Measurements from ENCODE around the gene MBLAC1.

The MBLAC1 gene

DNA sequence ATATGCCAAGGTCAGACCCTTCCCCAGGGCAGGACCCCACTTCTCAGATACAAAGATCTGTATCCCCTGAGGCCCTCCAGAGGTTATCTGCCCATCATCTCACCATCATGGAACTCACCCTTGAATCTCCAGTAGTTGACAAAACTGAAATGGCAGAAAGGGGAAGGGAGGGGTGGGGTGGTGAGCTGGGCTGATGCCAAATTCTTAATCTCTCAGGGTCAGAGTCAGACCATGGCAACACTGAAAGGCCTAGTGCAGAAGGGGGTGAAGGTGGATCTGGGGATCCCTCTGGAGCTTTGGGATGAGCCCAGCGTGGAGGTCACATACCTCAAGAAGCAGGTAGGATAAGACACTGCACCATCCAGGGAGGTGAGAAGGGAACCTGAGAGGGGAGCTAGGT lies 4.2 kb upstream of the MBLAC1 start:
- no peak overlapping the region for H3K27ac ChIP-seq (ENCODE audit: low read length)
- no peaks in the 10 kb centered on the region for H4K20me1 ChIP-seq (ENCODE audit: insufficient read depth, low read length)

DNA sequence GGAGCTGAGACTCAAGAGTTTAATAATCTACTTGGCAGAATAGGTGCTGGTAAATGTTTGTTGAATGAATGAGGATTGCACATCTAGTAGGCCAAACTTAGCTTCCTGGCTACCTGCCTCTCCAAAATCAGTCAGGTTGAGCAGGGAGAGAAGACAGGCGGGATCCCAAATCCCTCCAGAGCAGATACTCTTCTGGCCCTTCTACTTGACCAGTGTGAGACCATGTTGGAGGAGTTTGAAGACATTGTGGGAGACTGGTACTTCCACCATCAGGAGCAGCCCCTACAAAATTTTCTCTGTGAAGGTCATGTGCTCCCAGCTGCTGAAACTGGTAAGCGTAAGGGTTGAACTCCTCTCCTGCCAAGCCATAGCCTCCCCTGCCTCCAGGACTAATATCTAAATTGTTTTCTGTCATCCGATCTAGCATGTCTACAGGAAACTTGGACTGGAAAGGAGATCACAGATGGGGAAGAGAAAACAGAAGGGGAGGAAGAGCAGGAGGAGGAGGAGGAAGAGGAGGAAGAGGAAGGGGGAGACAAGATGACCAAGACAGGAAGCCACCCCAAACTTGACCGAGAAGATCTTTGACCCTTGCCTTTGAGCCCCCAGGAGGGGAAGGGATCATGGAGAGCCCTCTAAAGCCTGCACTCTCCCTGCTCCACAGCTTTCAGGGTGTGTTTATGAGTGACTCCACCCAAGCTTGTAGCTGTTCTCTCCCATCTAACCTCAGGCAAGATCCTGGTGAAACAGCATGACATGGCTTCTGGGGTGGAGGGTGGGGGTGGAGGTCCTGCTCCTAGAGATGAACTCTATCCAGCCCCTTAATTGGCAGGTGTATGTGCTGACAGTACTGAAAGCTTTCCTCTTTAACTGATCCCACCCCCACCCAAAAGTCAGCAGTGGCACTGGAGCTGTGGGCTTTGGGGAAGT lies 2.2 kb upstream of the MBLAC1 start:
- Histone ChIP-seq H3K4me3 (ENCODE audit: low read depth in 1 of 2, low read length in 2 of 2) (peak overlapping the region in 1 of 2 experiments; percentile 6; a peak in 1 of 4 replicates), H2AFZ (ENCODE audit: low read depth, low read length) (no peak overlapping the region), H4K20me1 (ENCODE audit: insufficient read depth, low read length) (no peaks in the 10 kb centered on the region), H3K4me2 (ENCODE audit: insufficient read depth, low read length) (peak overlapping the region; percentile 100), H3K27ac (ENCODE audit: low read length) (no peak overlapping the region), H3K9me3 (ENCODE audit: insufficient read depth, low read length, severe bottlenecking) (no peaks in the 10 kb centered on the region), H3K27me3 (ENCODE audit: insufficient read depth, low read length, poor library complexity) (no peaks in the 10 kb centered on the region), H3K9ac (ENCODE audit: low read depth, low read length) (0 out of 2 replicates have a peak overlapping the region, but pooled peaks have one; percentile 7), H3K79me2 (ENCODE audit: insufficient read depth, low read length) (peaks cover 50% of the 10 kb centered on the region), H3K36me3 (ENCODE audit: insufficient read depth, low read length) (peaks cover 22% of the 10 kb centered on the region), H3K4me1 (ENCODE audit: insufficient read depth, low read length) (peaks cover 60% of the 10 kb centered on the region)
- DNase-seq: no peak
- TF ChIP-seq EZH2 (IDR thresholded peaks at IDR 0.05; ENCODE audit: borderline replicate concordance, low read depth, low read length, severe bottlenecking): no peak
- TF ChIP-seq, protein P1, sequence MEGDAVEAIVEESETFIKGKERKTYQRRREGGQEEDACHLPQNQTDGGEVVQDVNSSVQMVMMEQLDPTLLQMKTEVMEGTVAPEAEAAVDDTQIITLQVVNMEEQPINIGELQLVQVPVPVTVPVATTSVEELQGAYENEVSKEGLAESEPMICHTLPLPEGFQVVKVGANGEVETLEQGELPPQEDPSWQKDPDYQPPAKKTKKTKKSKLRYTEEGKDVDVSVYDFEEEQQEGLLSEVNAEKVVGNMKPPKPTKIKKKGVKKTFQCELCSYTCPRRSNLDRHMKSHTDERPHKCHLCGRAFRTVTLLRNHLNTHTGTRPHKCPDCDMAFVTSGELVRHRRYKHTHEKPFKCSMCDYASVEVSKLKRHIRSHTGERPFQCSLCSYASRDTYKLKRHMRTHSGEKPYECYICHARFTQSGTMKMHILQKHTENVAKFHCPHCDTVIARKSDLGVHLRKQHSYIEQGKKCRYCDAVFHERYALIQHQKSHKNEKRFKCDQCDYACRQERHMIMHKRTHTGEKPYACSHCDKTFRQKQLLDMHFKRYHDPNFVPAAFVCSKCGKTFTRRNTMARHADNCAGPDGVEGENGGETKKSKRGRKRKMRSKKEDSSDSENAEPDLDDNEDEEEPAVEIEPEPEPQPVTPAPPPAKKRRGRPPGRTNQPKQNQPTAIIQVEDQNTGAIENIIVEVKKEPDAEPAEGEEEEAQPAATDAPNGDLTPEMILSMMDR (IDR thresholded peaks at IDR 0.05; ENCODE audit: borderline replicate concordance, extremely low read depth, low read length, poor library complexity, severe bottlenecking): no peak
- ATAC-seq (ENCODE audit: insufficient read depth, low read depth): no peak

More for the DNA sequence above, 4.2 kb upstream of the MBLAC1 start:
- H3K4me3 ChIP-seq (ENCODE audit: low read depth in 1 of 2, low read length in 2 of 2): no peak overlapping the region
- no peak overlapping the region for H3K9ac ChIP-seq (ENCODE audit: low read depth, low read length)
- H3K4me1 ChIP-seq (ENCODE audit: insufficient read depth, low read length): peaks cover 58% of the 10 kb centered on the region
- DNase-seq: no peak
- TF ChIP-seq, protein P1 (IDR thresholded peaks at IDR 0.05; ENCODE audit: borderline replicate concordance, extremely low read depth, low read length, poor library complexity, severe bottlenecking): no peak
- H2AFZ ChIP-seq (ENCODE audit: low read depth, low read length): no peak overlapping the region
- no peaks in the 10 kb centered on the region for H3K9me3 ChIP-seq (ENCODE audit: insufficient read depth, low read length, severe bottlenecking)
- no peak overlapping the region for H3K4me2 ChIP-seq (ENCODE audit: insufficient read depth, low read length)
- H3K79me2 ChIP-seq (ENCODE audit: insufficient read depth, low read length): peaks cover 60% of the 10 kb centered on the region
- no peak for ATAC-seq (ENCODE audit: insufficient read depth, low read depth)
- H3K27me3 ChIP-seq (ENCODE audit: insufficient read depth, low read length, poor library complexity): no peaks in the 10 kb centered on the region
- peaks cover 22% of the 10 kb centered on the region for H3K36me3 ChIP-seq (ENCODE audit: insufficient read depth, low read length)

DNA sequence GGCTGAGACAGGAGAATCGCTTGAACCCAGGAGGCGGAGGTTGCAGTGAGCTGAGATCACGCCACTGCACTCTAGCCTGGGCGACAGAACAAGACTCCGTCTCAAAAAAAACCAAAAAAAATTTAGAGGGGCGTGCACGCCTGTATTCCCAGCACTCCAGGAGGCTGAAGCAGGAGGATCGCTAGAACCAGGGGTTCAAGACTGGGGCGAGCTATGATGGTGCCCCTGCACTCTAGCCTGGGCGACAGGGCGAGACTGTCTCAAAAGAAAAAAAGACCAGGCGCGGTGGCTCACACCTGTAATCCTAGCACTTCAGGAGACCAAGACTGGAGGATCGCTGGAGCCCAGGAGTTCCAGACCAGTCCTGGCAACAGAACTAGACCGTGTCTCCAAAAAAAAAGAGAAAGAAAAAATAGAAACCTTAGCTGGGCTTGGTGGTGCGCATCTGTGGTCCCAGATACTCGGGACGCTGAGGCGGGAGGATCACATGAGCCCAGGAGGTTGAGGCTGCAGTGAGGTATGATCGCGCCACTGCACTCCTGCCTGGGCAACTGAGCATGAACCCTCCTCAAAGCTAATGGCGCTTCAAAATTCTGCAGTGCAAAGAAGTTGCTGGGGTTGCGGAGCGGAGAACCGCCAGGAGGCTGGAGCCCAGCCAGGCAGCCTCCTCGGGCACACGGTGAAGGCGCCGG lies 382 bp upstream of the MBLAC1 start:
- Histone ChIP-seq H3K9me3 (ENCODE audit: insufficient read depth, low read length, severe bottlenecking) (no peaks in the 10 kb centered on the region), H3K9ac (ENCODE audit: low read depth, low read length) (peak overlapping the region; percentile 92), H3K27me3 (ENCODE audit: insufficient read depth, low read length, poor library complexity) (no peaks in the 10 kb centered on the region), H3K4me2 (ENCODE audit: insufficient read depth, low read length) (peak overlapping the region; percentile 100), H3K27ac (ENCODE audit: low read length) (peak overlapping the region; percentile 100), H3K4me3 (ENCODE audit: low read depth in 1 of 2, low read length in 2 of 2) (peak overlapping the region; percentile 91 to 96), H3K36me3 (ENCODE audit: insufficient read depth, low read length) (peaks cover 22% of the 10 kb centered on the region), H3K79me2 (ENCODE audit: insufficient read depth, low read length) (peaks cover 38% of the 10 kb centered on the region), H3K4me1 (ENCODE audit: insufficient read depth, low read length) (peaks cover 55% of the 10 kb centered on the region), H2AFZ (ENCODE audit: low read depth, low read length) (peak overlapping the region; percentile 97), H4K20me1 (ENCODE audit: insufficient read depth, low read length) (no peaks in the 10 kb centered on the region)
- ATAC-seq (ENCODE audit: insufficient read depth, low read depth): peak; percentile 43
- TF ChIP-seq, protein P1 (IDR thresholded peaks at IDR 0.05; ENCODE audit: borderline replicate concordance, extremely low read depth, low read length, poor library complexity, severe bottlenecking): no peak
- TF ChIP-seq EZH2 (IDR thresholded peaks at IDR 0.05; ENCODE audit: borderline replicate concordance, low read depth, low read length, severe bottlenecking): no peak
- DNase-seq: no peak

All from DND-41 (cell line).